NCI-H510A treated with DMSO at 0.1 percent for 48 hours (cell line): Measurements from ENCODE around the gene TSPAN15.

ENCODE experiments used
- DNase-seq: peaks from one replicate; lab custom pipeline; 2025; lab: John Stamatoyannopoulos, UW

TSPAN15 gene

DNA sequence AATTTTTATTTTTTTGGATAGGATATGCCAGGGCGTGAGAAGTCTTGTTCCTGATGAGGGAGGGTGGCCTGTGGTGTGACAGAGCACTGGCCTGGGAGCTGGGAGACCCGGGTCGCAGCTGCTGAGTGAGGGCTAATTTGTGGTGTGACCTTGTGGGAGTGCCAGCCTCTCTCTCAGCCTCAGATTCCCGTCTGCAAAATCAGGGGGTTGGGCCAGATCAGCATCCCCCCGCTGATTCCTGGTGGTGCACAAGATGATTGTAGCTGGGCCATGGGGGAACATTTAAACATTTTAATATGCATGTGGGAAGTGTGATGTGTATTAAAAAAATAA lies 14.9 kb downstream of the TSPAN15 start:
- no peak for DNase-seq

GRCh38 chr10:69466689-69467088 lies 15.4 kb downstream of the TSPAN15 start:
- DNase-seq, result no peak

- DNase-seq, result no peak
These were observed 16.9 kb downstream of the TSPAN15 start for GRCh38 chr10:69467928-69468750.

GRCh38 chr10:69468751-69469089 lies 17.5 kb downstream of the TSPAN15 start:
- no peak for DNase-seq

DNA sequence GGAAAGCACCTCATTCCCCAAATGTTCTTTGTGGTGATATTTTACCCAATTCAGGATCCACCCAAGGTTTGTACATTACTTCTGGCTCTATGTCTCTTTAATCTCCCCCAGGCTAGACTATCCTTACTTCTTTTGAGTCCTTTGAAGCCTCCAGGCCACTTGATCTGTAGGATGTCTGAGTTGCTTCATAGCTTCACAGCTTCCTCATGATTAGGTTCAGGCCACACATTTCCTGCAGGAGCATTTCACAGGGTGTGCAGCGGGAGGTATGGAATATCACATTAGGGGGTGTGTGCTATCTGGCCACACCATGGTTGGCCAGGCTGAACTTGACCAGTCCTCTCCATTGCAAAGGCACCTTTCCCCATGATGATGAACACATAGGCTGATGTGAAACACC lies 18.7 kb downstream of the TSPAN15 start:
- no peak for DNase-seq

DNA sequence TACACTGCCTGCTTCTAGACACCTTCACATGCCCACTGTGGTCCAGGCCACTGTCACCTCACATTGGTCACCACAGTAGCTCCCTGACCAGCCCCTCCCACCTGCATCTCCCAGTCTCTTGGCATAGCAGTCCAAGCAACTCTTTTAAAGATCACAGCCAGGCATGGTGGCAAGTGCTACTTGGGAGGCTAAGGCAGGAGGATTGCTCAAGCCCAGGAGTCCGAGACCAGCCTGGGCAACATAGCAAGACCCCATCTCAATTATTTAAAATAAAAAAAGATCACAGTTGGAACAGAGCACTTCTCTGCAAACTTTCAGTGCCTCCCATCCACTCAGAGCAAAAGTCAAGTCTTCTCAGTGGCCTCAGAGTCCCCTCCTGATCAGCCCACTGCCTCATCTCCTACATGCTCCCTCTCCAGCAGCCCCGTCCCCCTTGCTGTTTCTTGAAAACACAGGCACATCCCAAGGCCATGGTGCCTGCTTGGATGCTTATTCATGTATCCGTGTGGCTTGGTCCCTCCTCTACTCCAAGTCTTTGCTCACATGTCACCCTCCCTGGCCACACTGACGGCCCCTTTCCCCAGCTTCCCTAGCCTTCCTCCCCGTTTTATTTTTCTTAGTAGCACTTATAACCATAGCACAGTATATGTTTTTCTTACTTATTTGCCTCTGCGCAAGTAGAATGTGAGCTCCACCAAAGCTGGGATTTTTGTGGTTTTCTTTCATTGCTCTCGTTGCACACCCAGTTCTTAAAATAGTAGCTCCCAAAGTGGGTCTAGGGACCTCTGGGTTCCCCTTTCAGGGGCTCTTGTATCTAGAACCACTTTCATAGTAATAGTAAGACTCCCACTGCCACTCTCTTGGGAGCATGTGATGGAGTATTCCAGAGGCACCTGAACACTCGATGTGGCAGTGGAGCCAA lies 19.5 kb downstream of the TSPAN15 start:
- DNase-seq, result no peak

DNA sequence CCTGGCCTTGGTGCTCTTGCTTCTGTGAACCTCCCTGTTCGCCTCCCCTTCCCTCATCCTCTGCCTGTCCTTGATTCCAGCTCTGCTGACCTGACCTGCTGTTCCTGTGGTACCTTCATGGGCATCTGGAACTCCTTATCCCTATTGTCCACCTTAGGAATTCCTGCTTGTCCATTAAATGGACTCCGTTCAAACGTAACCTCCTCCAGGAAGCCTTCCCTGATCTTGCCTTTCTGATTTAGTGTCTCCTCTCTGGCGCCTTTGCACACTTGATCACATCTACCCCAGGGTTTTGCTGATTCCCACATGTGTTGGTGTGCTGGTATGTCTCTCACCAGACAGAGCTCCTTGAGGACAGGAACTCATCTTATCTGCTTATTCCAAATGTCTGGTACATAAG lies 20.9 kb downstream of the TSPAN15 start:
- DNase-seq, result no peak

DNA sequence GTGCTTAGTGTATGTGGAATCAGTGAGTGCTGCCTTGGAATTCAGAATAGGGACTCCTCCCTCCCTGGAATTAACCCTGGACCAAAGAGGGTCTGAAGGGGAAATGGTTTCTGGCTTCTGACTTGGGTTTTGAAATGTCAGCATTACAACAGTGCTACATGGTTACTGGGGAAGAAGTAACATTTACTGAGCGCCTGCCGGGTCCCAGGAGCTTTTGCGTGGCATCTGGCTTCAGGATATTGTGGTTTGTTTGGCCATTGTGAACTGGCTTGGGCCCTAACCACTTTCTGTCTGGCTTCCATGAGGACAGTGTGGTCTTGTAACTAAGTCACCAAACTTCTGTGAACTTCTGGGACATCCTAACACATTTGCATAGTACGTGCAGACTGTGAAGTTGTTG lies 21.3 kb downstream of the TSPAN15 start:
- no peak for DNase-seq

- no peak for DNase-seq
These were observed 22.2 kb downstream of the TSPAN15 start for GRCh38 chr10:69473304-69473990.

DNA sequence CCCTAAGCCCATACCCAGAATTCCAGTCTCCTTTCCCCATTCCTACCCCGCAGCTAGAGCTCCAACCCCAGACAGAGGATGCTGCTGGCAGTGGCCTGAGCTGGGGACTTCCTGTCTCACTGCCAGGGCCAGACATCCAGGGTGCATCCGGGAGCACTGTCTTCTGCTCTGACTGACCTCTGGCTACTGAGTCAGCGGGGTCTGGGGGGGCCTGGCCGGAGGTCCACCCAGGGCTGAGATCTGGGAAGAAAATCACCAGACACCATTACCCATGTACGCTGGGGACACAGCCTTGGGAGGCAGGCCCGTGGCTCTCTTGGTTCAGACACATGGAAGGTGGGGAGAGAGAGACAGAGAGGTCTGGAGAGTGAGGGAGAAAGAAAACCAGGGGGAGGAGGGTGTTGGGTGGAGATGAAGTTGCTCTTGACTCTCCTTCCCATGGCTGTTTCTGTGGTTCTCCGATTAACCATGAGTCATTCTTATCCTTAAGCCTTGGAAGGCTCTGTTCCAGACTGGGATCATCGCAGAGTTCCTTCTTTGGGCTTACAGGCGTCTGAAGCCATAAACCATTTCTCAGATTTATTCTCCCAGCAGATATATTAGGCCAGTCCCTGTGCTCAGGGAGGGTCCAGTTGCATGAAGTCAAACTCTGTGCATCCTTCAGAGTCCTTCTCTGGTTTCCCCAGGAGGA lies 23.6 kb downstream of the TSPAN15 start:
- DNase-seq, result no peak

GRCh38 chr10:69475433-69475830 lies 24.2 kb downstream of the TSPAN15 start:
- DNase-seq, result no peak

DNA sequence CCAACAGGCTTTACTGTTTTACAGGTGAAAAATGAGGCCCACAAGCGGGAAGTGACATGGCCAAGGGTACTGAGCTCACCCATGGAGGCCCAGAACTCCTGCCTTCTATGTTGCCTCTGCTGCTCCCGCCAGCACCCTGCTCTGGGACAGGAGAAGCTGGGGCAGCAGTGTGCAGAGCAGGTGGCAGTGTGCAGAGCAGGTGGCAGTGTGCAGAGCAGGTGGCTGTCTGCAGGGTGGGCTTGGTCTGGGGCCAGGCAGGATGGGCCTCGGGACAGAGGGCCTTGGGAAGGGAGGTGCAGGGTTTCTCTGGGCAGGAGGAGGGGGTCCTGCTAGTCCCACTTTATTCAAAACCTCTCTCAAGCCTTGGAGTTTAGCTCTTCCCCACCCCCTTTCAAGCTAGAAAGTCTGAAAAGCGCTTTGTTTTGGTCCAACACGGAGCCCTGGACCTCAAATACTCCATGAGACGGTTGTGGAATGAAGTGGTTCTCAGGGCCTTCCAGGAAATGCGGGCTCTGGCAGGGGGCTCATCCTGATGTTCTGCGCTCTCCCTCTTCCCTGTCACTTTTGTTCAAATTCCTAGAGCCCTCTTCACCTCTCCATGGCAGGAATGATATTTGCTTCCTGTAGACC lies 26.8 kb downstream of the TSPAN15 start:
- DNase-seq, result no peak

- no peak for DNase-seq
These were observed 28.2 kb downstream of the TSPAN15 start for GRCh38 chr10:69479240-69480067.

- no peak for DNase-seq
These were observed 28.8 kb downstream of the TSPAN15 start for GRCh38 chr10:69480068-69480412.

GRCh38 chr10:69481305-69481704 lies 30.0 kb downstream of the TSPAN15 start:
- no peak for DNase-seq

DNA sequence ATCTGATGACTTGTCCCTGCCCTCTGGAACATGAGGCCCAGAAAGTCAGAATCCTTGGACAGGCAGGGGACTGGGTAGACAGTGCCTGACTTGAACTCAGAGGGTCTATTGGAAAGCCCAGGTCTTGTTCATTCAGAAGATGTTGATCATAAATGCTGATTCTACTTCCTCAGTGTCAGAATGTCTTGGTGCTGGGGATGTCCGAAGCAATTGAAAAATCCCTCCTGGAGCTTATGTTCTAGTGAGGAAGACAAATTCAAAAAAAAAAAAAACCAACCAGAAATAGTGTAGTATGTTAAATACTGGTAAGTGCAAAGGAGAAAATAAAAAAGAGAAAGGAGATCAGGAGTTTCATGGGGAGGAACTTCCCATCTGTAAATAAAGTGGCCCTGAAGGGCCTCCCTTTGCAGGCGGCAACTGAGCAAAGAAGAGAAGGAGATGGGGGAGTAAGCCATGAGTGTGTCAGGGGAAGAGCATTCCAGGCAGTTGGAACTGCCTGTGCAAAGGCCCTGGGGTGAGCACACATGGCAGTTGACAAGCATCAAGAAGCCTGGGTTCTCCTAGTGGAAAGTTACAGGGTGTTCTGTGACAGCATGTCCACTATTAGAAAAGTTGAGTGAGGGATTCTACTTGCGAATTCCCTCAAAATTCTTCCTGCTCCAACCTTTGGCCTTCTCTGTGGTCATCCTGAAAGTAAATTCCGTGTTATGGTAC lies 30.7 kb downstream of the TSPAN15 start:
- DNase-seq, result no peak

GRCh38 chr10:69483963-69484362 lies 32.7 kb downstream of the TSPAN15 start:
- no peak for DNase-seq

- DNase-seq, result no peak
These were observed 33.5 kb downstream of the TSPAN15 start for GRCh38 chr10:69484736-69485135.

- DNase-seq, result no peak
These were observed 35.9 kb downstream of the TSPAN15 start for GRCh38 chr10:69486922-69487730.
